ENCODE measurements around the gene ZNF785.
"Not testable (repeated sequence)": the region's sequence is repeated elsewhere in the genome, so short reads cannot be mapped to it uniquely, and the experiment has no call there.

ZNF785 gene

GRCh38 chr16:30539000-30539964 lies 46.2 kb downstream of the ZNF785 start:
- no peaks in the 10 kb centered on the region for H3K27me3 ChIP-seq (ENCODE audit: insufficient read depth, low read length, poor library complexity)
- peaks cover 32% of the 10 kb centered on the region for H3K79me2 ChIP-seq (ENCODE audit: insufficient read depth, low read length)
- ATAC-seq (ENCODE audit: insufficient read depth, low read depth): no peak
- no peak overlapping the region for H3K4me2 ChIP-seq (ENCODE audit: insufficient read depth, low read length)
- H3K4me3 ChIP-seq (ENCODE audit: low read depth in 1 of 2, low read length in 2 of 2): no peak overlapping the region
- no peak for TF ChIP-seq EZH2 (IDR thresholded peaks at IDR 0.05; ENCODE audit: borderline replicate concordance, low read depth, low read length, severe bottlenecking)
- TF ChIP-seq CTCF (IDR thresholded peaks at IDR 0.05; ENCODE audit: borderline replicate concordance, extremely low read depth, low read length, poor library complexity, severe bottlenecking): no peak
- no peaks in the 10 kb centered on the region for H4K20me1 ChIP-seq (ENCODE audit: insufficient read depth, low read length)
- peaks cover 18% of the 10 kb centered on the region; the same call in 1 of the 2 replicates for H3K36me3 ChIP-seq (ENCODE audit: insufficient read depth, low read length)
- no peak overlapping the region for H3K27ac ChIP-seq (ENCODE audit: low read length)
- H2AFZ ChIP-seq (ENCODE audit: low read depth, low read length): no peak overlapping the region
- H3K9me3 ChIP-seq (ENCODE audit: insufficient read depth, low read length, severe bottlenecking): no peaks in the 10 kb centered on the region
- H3K9ac ChIP-seq (ENCODE audit: low read depth, low read length): no peak overlapping the region
- no peak for DNase-seq
- H3K4me1 ChIP-seq (ENCODE audit: insufficient read depth, low read length): peaks cover 18% of the 10 kb centered on the region

GRCh38 chr16:30536391-30537024 lies 49.0 kb downstream of the ZNF785 start:
- peak overlapping the region; percentile 70 for H3K9ac ChIP-seq (ENCODE audit: low read depth, low read length)
- not testable (repeated sequence) for DNase-seq; H4K20me1 ChIP-seq (ENCODE audit: insufficient read depth, low read length); H3K9me3 ChIP-seq (ENCODE audit: insufficient read depth, low read length, severe bottlenecking); ATAC-seq (ENCODE audit: insufficient read depth, low read depth); H3K27me3 ChIP-seq (ENCODE audit: insufficient read depth, low read length, poor library complexity)
- H3K36me3 ChIP-seq (ENCODE audit: insufficient read depth, low read length): peaks cover 41% of the 10 kb centered on the region
- peak overlapping the region; percentile 66 for H3K4me2 ChIP-seq (ENCODE audit: insufficient read depth, low read length)
- H3K4me3 ChIP-seq (ENCODE audit: low read depth in 1 of 2, low read length in 2 of 2): peak overlapping the region in 1 of 2 experiments; percentile 71; a peak in 2 of 4 replicates
- H2AFZ ChIP-seq (ENCODE audit: low read depth, low read length): peak overlapping the region; percentile 85; the same call in 1 of the 2 replicates
- H3K79me2 ChIP-seq (ENCODE audit: insufficient read depth, low read length): peaks cover 54% of the 10 kb centered on the region
- peak overlapping the region; percentile 96; the same call in 1 of the 2 replicates for H3K27ac ChIP-seq (ENCODE audit: low read length)
- peaks cover 36% of the 10 kb centered on the region for H3K4me1 ChIP-seq (ENCODE audit: insufficient read depth, low read length)

- TF ChIP-seq CTCF (IDR thresholded peaks at IDR 0.05; ENCODE audit: borderline replicate concordance, extremely low read depth, low read length, poor library complexity, severe bottlenecking): peak; percentile 76
- TF ChIP-seq EZH2 (IDR thresholded peaks at IDR 0.05; ENCODE audit: borderline replicate concordance, low read depth, low read length, severe bottlenecking): no peak
- Histone ChIP-seq H4K20me1 (ENCODE audit: insufficient read depth, low read length) (no peaks in the 10 kb centered on the region), H2AFZ (ENCODE audit: low read depth, low read length) (peak overlapping the region; percentile 85), H3K4me1 (ENCODE audit: insufficient read depth, low read length) (peaks cover 36% of the 10 kb centered on the region), H3K4me2 (ENCODE audit: insufficient read depth, low read length) (peak overlapping the region; percentile 66), H3K79me2 (ENCODE audit: insufficient read depth, low read length) (peaks cover 54% of the 10 kb centered on the region), H3K9ac (ENCODE audit: low read depth, low read length) (peak overlapping the region; percentile 70), H3K27me3 (ENCODE audit: insufficient read depth, low read length, poor library complexity) (no peaks in the 10 kb centered on the region), H3K9me3 (ENCODE audit: insufficient read depth, low read length, severe bottlenecking) (no peaks in the 10 kb centered on the region), H3K27ac (ENCODE audit: low read length) (peak overlapping the region; percentile 96), H3K36me3 (ENCODE audit: insufficient read depth, low read length) (peaks cover 48% of the 10 kb centered on the region), H3K4me3 (ENCODE audit: low read depth in 1 of 2, low read length in 2 of 2) (peak overlapping the region; percentile 49 to 71)
- DNase-seq (peak; percentile 78), ATAC-seq (ENCODE audit: insufficient read depth, low read depth) (peak; percentile 74)
Measured at GRCh38 chr16:30535777-30536190, 49.7 kb downstream of the ZNF785 start.
